GM12878 (cell line): Measurements from ENCODE around the gene RPL12. TPM values are rescaled to one million over a fixed set of nuclear protein-coding genes. Genes with fewer than 3 reads are reported as not detected.

ENCODE experiments used
- ATAC-seq: fragments of 200-7000 bp; cut with Tn5 transposase; 3 replicates; pipeline ENCODE4 v1.9.1; 2020; ENCODE audit warnings: mild to moderate bottlenecking, moderate library complexity
- BruUV-seq: library from RNA; stranded (reverse); fragments of 400-500 nt; replicated peaks from 2 replicates; lab custom pipeline; 2021; lab: Mats Ljungman, UMichigan
- CTCF ChIA-PET: fragments of 300-600 bp; sonication (Branson Sonifier 250); formaldehyde crosslinking; extraction: SDS; loops from one replicate; lab custom pipeline; 2021; ENCODE audit warnings: inconsistent platforms; lab: Yijun Ruan, JAX
- POLR2A ChIA-PET: fragments of 350-600 bp; formaldehyde crosslinking; extraction: SDS; loops from one replicate; lab custom pipeline; 2021; ENCODE audit warnings: inconsistent platforms; lab: Charles Lee
- RAD21 ChIA-PET: fragments of 300-600 bp; sonication (Branson Sonifier 250); formaldehyde crosslinking; loops from one replicate; lab custom pipeline; 2023; ENCODE audit warnings: antibody characterized with exemption; ENCODE audit not compliant: unreplicated experiment; lab: Charles Lee
- SMC1A ChIA-PET: fragments of 300-600 bp; sonication (Branson Sonifier 250); formaldehyde crosslinking; loops from one replicate; lab custom pipeline; 2023; ENCODE audit not compliant: unreplicated experiment, uncharacterized antibody; lab: Charles Lee
- DNase-seq: peaks from one replicate; pipeline ENCODE4 v3.0.0-alpha.2; 2011; ENCODE audit warnings: low read depth, low spot score
- FAIRE-seq: peaks from 3 replicates; lab custom pipeline; 2011; peaks lifted over from hg19 to GRCh38; lab: Jason Lieb, UNC
- H2AFZ ChIP-seq: 2 replicates; pipeline ENCODE4 v1.6.0; 2011; ENCODE audit warnings: low read depth, low read length, control low read depth; ENCODE audit not compliant: control insufficient read depth
- H3K27ac ChIP-seq: 2 replicates; pipeline ENCODE4 v1.5.1; 2011; ENCODE audit warnings: control low read depth; ENCODE audit not compliant: control insufficient read depth, insufficient read depth
- H3K27me3 ChIP-seq, 2 experiments: replicated peaks in 1 of 2; 2 replicates each; pipeline versions ENCODE4 v1.6.0 to v1.6.1; 2011; ENCODE audit warnings: low read length in 1 of 2; ENCODE audit not compliant: control insufficient read depth in 2 of 2, insufficient read depth in 2 of 2
- H3K36me3 ChIP-seq, 2 experiments: 2 replicates each; pipeline ENCODE4 v1.5.1; 2011; ENCODE audit warnings: low read length in 1 of 2; ENCODE audit not compliant: control insufficient read depth in 2 of 2, insufficient read depth in 2 of 2
- H3K4me1 ChIP-seq: 2 replicates; pipeline ENCODE4 v1.6.1; 2011; ENCODE audit warnings: mild to moderate bottlenecking, low read length, moderate library complexity, mixed read lengths; ENCODE audit not compliant: control insufficient read depth, insufficient read depth
- H3K4me2 ChIP-seq: 2 replicates; pipeline ENCODE4 v1.6.0; 2011; ENCODE audit warnings: control low read depth; ENCODE audit not compliant: control insufficient read depth, insufficient read depth
- H3K4me3 ChIP-seq: fragments of 200-600 bp; sonication (generic); 2 replicates; pipeline ENCODE4 v1.5.1; 2016
- H3K79me2 ChIP-seq: 2 replicates; pipeline ENCODE4 v1.6.0; 2011; ENCODE audit warnings: low read length; ENCODE audit not compliant: control insufficient read depth, insufficient read depth
- H3K9ac ChIP-seq: 2 replicates; pipeline ENCODE4 v1.8.0; 2011; ENCODE audit warnings: low read length, control low read depth, mixed read lengths; ENCODE audit not compliant: control insufficient read depth, insufficient read depth
- H3K9me3 ChIP-seq: replicated peaks from 3 replicates; pipeline ENCODE4 v1.5.1; 2011; ENCODE audit warnings: mild to moderate bottlenecking, low read length; ENCODE audit not compliant: control insufficient read depth, insufficient read depth
- H4K20me1 ChIP-seq: 2 replicates; pipeline ENCODE4 v1.6.0; 2011; ENCODE audit not compliant: control insufficient read depth, insufficient read depth
- CBX3 ChIP-seq: fragments of 200-600 bp; sonication (generic); IDR thresholded peaks from 2 replicates; pipeline ENCODE4 v1.6.1; 2016; ENCODE audit warnings: low read depth, borderline replicate concordance
- CHD2 ChIP-seq: IDR thresholded peaks from 2 replicates; pipeline ENCODE4 v1.6.1; 2011; ENCODE audit warnings: low read depth, low read length, improper control_type of control experiment, borderline replicate concordance
- IKZF1 ChIP-seq: fragments of 450-650 bp; conservative IDR thresholded peaks from 2 replicates; pipeline ENCODE4 v1.6.1; 2017; ENCODE audit warnings: antibody characterized with exemption, mild to moderate bottlenecking
- MEF2A ChIP-seq: IDR thresholded peaks from 2 replicates; pipeline ENCODE4 v1.6.1; 2011; ENCODE audit warnings: low read depth, mild to moderate bottlenecking, low read length, moderate library complexity; ENCODE audit not compliant: insufficient read depth
- NFYB ChIP-seq: IDR thresholded peaks from 2 replicates; pipeline ENCODE4 v1.6.1; 2011; ENCODE audit warnings: low read depth, mild to moderate bottlenecking, low read length, improper control_type of control experiment, moderate library complexity; ENCODE audit not compliant: insufficient read depth
- SP1 ChIP-seq: IDR thresholded peaks from one replicate; pipeline ENCODE4 v1.6.1; 2011; ENCODE audit warnings: low read depth, low read length
- SREBF2 ChIP-seq: IDR thresholded peaks from 2 replicates; pipeline ENCODE4 v1.6.1; 2012; ENCODE audit warnings: mild to moderate bottlenecking, low read length
- ZNF384 ChIP-seq: IDR thresholded peaks from 2 replicates; pipeline ENCODE4 v1.6.1; 2012; ENCODE audit warnings: low read depth, mild to moderate bottlenecking, low read length, improper control_type of control experiment, borderline replicate concordance
- WGBS: methylation state at CpG from one replicate; pipeline ENCODE4 v1.1.6; 2016; ENCODE audit warnings: low lambda C conversion rate; ENCODE audit not compliant: insufficient replicate concordance, insufficient coverage; ENCODE audit errors: missing lambda C conversion rate; 5-methylcytosine and 5-hydroxymethylcytosine counted together
- in situ Hi-C: fragments of 300-500 bp; cut with MboI; formaldehyde crosslinking; loops from 9 replicates; pipeline ENCODE4 v1.14.3; 2018; ENCODE audit warnings: mixed read lengths
- intact Hi-C: fragments of 100-400 bp; cut with micrococcal nuclease; formaldehyde crosslinking; loops from one replicate; pipeline ENCODE4 v1.14.2; 2022; ENCODE audit not compliant: unreplicated experiment
- polyA plus RNA-seq, 11 experiments: library from polyadenylated mRNA; depleted of rRNA in 4 of 11; unstranded in 6 of 11; stranded (reverse) in 5 of 11; fragments of >200 nt; fragmentation: Nextera tagmentation in 4 of 11; fragmentation: Illumina TruSeq in 1 of 11; extraction: Ambion mirVana in 4 of 11; extraction: Trizol in 1 of 11; gene quantifications; 1 replicate in 1 of 11; 2 replicates in 10 of 11; pipeline versions ENCODE4 v1.2.1 to v1.2.3, GENCODE V29; 2011 to 2016; ENCODE audit warnings: inconsistent platforms in 2 of 11, missing spikeins in 2 of 11, low read depth in 1 of 11
- total RNA-seq, 4 experiments: library from RNA; depleted of rRNA in 3 of 4; stranded (reverse); fragments of >200 nt in 3 of 4; fragmentation: Illumina TruSeq in 1 of 4; extraction: Trizol in 1 of 4; gene quantifications; 2 replicates each; pipeline versions ENCODE4 v1.2.1 to v1.2.3, GENCODE V29; 2013 to 2021
- TF ChIP-seq, protein P1 (sequence below): IDR thresholded peaks from 2 replicates; pipeline ENCODE4 v1.6.1; 2012; ENCODE audit warnings: low read depth, low read length, improper control_type of control experiment
- TF ChIP-seq, protein P2 (sequence below): fragments of 450-650 bp; IDR thresholded peaks from 2 replicates; pipeline ENCODE4 v1.6.1; 2017; ENCODE audit warnings: mild to moderate bottlenecking, moderate library complexity

RPL12 gene
- total and polyA plus RNA-seq, 10 of the 15 experiments (the other 5 are each of a cell fraction or from before 2014, with no cell fraction given), result 961 to 5,544 (median 2,858) TPM

DNA sequence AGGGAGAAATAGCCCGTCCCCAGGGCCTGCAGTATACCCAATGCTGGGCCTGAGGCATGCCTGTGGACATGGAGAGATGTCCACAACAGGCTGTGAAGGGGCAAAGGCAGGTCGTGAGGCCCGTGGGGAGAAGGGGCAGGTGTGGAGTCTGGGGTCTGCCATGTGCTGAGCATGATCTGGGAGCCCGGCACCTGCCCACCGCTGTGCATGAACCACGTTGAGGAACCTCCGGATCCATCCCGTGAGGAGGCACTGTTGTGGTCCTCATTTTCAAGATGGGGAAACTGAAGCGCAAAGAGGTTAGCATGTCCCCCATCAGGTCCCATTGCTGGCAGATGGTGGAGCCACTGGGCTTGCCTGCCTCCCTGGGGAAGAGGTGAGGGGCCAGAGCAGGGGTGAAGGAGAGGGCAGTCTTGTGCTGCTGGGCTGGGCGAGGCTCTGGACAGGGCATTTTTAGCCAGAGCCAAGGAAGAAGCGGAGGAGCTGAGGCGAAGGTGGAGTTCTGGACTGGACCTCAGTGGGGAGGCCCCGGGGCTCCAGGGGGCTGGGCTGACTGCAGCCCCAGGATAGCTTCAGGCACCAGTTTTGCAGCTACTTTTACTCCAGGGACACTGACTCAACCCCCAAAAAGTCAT lies 46.6 kb upstream of the RPL12 start:
- no peak for FAIRE-seq
- no TSS peak for BruUV-seq
- in situ Hi-C loops (no loop called here), intact Hi-C loops (no loop called here)
- Histone ChIP-seq H2AFZ (no peak overlapping the region), H3K4me1 (no peaks in the 10 kb centered on the region), H3K9ac (no peak overlapping the region), H3K79me2 (no peaks in the 10 kb centered on the region), H3K9me3 (no peaks in the 10 kb centered on the region), H3K27ac (no peak overlapping the region), H4K20me1 (no peaks in the 10 kb centered on the region), H3K36me3 (peaks cover 2 to 3% of the 10 kb centered on the region in 2 experiments; a peak in 3 of 4 replicates), H3K4me3 (no peak overlapping the region), H3K4me2 (no peak overlapping the region), H3K27me3 (no peaks in the 10 kb centered on the region)
- ChIA-PET SMC1A (no interaction called here), POLR2A (interaction anchor here (0.6 kb wide), 1 partner anchor 21 kb away, joined by 3 read pairs; no protein-coding TSS in a partner anchor), CTCF (no interaction called here), RAD21 (no interaction called here)
- no peak for ATAC-seq
- TF ChIP-seq IKZF1 (no peak), SP1 (no peak), CHD2 (no peak), NFYB (no peak), CBX3 (no peak), MEF2A (no peak), SREBF2 (no peak), ZNF384 (no peak)
- TF ChIP-seq, protein P1, sequence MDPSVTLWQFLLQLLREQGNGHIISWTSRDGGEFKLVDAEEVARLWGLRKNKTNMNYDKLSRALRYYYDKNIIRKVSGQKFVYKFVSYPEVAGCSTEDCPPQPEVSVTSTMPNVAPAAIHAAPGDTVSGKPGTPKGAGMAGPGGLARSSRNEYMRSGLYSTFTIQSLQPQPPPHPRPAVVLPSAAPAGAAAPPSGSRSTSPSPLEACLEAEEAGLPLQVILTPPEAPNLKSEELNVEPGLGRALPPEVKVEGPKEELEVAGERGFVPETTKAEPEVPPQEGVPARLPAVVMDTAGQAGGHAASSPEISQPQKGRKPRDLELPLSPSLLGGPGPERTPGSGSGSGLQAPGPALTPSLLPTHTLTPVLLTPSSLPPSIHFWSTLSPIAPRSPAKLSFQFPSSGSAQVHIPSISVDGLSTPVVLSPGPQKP, result no peak
- TF ChIP-seq, protein P2, sequence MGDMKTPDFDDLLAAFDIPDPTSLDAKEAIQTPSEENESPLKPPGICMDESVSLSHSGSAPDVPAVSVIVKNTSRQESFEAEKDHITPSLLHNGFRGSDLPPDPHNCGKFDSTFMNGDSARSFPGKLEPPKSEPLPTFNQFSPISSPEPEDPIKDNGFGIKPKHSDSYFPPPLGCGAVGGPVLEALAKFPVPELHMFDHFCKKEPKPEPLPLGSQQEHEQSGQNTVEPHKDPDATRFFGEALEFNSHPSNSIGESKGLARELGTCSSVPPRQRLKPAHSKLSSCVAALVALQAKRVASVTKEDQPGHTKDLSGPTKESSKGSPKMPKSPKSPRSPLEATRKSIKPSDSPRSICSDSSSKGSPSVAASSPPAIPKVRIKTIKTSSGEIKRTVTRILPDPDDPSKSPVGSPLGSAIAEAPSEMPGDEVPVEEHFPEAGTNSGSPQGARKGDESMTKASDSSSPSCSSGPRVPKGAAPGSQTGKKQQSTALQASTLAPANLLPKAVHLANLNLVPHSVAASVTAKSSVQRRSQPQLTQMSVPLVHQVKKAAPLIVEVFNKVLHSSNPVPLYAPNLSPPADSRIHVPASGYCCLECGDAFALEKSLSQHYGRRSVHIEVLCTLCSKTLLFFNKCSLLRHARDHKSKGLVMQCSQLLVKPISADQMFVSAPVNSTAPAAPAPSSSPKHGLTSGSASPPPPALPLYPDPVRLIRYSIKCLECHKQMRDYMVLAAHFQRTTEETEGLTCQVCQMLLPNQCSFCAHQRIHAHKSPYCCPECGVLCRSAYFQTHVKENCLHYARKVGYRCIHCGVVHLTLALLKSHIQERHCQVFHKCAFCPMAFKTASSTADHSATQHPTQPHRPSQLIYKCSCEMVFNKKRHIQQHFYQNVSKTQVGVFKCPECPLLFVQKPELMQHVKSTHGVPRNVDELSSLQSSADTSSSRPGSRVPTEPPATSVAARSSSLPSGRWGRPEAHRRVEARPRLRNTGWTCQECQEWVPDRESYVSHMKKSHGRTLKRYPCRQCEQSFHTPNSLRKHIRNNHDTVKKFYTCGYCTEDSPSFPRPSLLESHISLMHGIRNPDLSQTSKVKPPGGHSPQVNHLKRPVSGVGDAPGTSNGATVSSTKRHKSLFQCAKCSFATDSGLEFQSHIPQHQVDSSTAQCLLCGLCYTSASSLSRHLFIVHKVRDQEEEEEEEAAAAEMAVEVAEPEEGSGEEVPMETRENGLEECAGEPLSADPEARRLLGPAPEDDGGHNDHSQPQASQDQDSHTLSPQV, result no peak
- DNase-seq, result no peak
- WGBS, result 90% methylated on average over 13 of the region's 13 CpGs
